Measurements from ENCODE around the gene USP6NL.

Gene USP6NL

DNA sequence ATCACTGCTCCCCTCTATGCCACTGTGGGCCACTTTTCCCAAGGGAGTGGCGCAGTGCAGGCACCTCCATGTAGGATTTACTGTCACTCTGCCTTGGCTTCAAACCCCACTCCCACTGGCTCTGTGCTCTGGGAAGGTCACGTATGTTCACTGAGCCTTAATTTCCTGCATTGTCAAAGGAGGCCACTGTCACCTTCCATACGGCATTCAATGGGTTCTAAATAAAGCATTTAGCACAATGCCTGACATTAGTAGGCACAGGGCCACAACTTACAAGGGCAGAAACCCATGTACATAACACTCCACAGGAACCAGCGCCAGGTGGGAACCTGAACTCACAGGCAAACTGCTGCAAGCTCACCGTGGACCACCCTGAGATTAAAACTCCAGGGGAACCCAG is 196.4 kb downstream of the USP6NL start:
- no peak for DNase-seq (ENCODE audit: low spot score)

DNA sequence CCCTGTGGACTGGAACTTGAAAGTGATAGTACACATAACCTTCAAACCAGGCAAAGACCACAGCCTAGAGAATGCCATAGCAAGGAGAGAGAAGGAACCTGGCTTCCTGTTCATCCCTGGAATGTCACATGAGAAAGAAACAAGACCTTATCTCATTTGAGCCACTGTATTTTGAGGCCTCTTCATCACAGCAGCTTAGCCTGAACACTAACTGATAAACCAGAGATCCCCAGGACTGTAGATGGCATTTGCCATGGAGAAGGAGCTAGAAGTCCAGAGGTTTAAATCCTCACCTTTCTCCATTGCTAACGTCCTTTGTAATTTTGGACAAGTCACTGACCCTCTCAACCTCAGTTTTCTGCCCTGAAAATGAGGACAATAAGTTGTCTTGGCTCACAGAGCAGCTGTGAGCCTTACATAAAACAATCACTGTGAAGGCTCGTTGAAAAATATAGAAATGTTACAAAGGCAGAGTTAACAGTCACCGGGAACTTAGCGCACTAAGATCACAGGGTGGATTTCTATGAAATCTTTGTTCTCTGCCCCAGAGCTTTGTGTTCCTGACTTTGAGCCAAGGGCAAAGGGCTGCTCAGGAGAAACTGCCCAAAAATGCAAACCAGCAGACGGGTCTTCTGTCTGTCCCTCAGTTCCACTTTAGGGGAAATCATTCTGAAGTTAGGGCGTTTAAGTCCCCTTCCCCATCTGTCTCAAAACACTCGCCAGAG is 197.0 kb downstream of the USP6NL start:
- no peak for DNase-seq (ENCODE audit: low spot score)

DNA sequence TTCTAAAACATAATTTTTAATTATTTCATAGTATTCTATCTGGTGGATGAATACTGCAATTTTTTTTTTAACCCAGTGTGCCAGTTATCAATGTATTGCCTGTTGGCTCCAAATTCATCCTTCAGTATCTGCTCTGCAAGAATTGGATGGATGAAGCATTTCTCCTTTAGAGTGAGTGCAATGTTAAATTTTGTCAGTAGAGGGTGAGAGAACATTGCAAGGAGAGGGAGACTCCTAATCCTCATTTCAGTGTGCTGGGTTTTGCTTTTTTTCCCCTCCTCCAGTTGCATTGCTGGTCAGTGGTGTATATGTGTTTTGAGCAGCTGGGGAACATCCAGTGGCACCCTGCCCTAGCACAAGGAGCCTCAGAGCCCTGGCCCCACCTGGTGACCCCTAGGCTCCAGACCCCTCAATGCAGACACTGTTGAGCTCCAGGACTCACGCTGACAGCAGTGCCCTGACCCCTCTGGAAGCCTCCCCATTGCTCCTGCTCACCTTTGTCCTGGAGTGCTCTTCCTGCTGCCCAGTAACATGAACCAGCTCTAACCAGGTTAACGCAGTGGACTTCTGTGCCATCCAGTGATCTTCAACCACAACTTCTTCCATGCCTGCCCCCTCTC is 199.4 kb downstream of the USP6NL start:
- peak; percentile 11 for DNase-seq (ENCODE audit: low spot score)

DNA sequence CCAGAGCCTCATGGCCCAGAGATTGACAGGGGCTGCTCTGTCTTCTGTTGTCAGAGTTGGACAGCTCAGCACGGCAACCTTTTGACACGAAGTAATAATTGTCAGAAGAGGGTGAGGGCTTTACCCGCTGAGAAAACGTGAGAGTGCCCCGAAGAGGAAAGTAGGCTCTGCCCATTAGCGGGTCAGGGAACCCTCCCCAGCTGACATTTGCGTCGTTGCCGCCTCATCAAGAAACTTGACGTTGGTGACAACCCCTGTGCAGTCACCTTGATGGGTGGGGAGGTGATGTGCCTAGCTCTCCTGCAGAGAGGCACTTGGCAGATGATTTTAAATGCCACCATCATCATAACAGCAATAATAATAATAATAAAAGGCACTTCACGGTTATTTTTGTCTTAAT is 202.1 kb downstream of the USP6NL start:
- no peak for DNase-seq (ENCODE audit: low spot score)

DNA sequence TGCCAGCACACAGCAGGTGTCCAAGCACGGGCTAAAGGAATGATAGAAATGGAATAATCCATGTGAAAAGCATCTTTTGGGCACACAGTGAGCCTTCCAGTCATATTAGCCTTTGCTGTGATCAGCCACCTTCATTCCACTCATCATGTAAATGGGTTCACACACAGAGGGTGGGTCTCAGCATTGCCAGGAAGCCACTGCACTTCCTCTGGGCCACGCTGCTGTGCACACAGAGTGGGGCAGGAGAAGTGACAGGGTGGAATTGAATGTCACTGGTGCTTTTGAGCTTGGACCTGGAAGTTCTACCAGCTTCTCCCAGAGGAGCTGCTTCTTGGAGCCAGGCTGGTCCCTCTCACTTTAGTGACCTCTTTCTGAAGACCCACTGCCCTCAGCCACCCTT is 203.5 kb downstream of the USP6NL start:
- no peak for DNase-seq (ENCODE audit: low spot score)

DNA sequence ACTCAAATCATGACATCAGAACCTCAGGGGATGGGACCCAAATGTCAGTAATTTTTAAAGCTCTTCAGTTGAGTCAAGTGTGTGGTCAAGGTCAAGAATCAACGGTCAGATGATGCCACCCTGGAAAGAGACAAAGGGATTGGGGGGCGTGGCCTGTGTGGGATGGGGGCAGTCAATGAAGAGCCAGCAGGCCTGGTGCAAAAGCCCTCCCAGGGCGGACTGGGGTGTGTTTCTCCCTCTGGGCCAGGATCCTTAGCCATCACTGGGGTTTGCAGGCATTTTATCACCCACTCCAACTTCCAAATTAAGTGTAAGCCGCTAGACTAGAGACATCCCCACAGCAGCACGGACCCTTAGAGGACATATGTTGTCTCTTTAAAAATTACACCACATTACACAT is 204.7 kb downstream of the USP6NL start:
- no peak for DNase-seq (ENCODE audit: low spot score)

DNA sequence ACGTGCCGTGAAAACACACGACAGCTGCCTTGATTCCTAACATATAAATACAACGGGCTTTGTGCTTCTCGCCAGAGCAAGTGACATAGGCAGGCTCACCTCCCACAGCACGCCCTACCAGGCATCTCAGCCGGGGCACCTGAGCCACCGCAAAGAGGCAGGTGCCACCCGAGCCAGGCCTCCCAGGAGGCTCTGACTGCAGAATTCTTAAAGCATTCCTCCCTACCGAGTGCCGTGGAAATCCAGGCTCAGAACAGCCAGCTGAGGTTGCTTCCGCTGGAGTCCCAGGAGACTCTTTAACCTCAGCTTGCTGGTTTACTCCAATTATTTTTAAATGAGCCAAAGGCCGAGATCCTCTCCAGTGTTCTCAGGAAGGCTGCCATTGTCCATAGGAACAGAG is 206.5 kb downstream of the USP6NL start:
- DNase-seq (ENCODE audit: low spot score) = no peak

All from cerebellar cortex (tissue), 1 donor.